Endometrial microvascular endothelial cells (primary cell): ENCODE results near the gene NAGS. TPM values are rescaled to one million over a fixed set of nuclear protein-coding genes. Genes with fewer than 3 reads are reported as not detected.
"Not testable (repeated sequence)": the region's sequence is repeated elsewhere in the genome, so short reads cannot be mapped to it uniquely, and the experiment has no call there.

Experiments
- in situ Hi-C: cut with HindIII; loops from 2 replicates; pipeline ENCODE4 v1.10.0; 2017; ENCODE audit warnings: low sequenced_read_pairs, low pct_unique_long_range_greater_than_20kb; ENCODE audit errors: inconsistent ontology term
- total RNA-seq: library from RNA; depleted of rRNA; stranded (reverse); fragments of >200 nt; gene quantifications from one replicate; pipeline ENCODE4 v1.2.3, GENCODE V29; 2015; ENCODE audit errors: inconsistent ontology term

NAGS gene, protein sequence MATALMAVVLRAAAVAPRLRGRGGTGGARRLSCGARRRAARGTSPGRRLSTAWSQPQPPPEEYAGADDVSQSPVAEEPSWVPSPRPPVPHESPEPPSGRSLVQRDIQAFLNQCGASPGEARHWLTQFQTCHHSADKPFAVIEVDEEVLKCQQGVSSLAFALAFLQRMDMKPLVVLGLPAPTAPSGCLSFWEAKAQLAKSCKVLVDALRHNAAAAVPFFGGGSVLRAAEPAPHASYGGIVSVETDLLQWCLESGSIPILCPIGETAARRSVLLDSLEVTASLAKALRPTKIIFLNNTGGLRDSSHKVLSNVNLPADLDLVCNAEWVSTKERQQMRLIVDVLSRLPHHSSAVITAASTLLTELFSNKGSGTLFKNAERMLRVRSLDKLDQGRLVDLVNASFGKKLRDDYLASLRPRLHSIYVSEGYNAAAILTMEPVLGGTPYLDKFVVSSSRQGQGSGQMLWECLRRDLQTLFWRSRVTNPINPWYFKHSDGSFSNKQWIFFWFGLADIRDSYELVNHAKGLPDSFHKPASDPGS
- total RNA-seq: 19.8 TPM

DNA sequence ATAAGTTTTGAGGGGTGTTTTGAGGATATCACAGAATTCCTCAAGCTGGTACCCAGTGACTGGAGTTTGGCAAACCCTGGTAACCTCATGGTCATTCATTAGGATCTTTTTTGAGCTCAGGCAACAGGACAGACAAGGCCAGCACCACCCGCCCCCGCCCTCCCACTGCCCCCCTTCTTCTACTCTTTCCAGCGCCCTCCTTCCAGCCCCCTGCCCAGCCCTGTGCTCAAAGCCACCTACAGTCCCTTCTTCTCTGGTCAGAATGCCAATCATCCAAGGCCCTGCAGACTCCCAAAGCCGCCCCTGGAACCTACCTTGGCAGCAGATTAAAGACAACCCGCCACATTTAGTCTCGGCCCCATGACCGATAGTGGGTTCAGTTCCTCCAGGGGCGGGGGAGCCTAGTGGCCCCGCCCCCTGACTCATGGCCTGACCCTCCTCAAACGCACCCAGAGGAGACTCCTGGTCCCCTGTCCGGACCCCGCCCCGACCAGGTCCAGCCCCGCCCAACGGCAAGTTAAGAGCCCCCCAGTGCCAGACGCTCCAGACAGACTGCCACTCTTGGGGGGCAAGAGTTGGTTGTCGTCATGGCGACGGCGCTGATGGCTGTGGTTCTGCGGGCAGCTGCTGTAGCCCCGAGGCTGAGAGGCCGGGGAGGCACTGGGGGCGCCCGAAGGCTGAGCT, at the start of gene NAGS:
TSS of gene NAGS (plus strand) at position 546 of the 684 bp plus-strand sequence. CDS start at position 588, 42 bp downstream.
- in situ Hi-C loops: no loop called here

DNA sequence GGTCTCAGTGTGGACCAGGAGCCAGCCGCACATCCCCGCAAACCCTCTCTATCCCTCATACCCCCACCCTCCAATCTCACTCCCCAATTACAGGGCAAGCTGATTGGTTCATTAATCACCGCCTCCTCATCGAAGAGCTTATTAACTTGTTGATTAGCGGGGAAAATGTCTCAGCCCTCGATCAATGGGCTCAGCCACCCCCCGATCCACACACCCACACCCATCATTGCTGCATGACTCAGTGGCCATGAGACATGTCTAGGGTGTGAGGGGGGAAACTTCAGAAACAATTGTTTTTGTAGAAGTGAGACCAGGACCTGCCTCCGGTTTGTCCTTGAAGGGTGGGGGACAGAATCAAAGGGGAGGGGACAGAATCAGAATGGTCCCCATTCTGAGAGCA, 48.2 kb upstream of the NAGS start:
- in situ Hi-C loops: no loop called here

DNA sequence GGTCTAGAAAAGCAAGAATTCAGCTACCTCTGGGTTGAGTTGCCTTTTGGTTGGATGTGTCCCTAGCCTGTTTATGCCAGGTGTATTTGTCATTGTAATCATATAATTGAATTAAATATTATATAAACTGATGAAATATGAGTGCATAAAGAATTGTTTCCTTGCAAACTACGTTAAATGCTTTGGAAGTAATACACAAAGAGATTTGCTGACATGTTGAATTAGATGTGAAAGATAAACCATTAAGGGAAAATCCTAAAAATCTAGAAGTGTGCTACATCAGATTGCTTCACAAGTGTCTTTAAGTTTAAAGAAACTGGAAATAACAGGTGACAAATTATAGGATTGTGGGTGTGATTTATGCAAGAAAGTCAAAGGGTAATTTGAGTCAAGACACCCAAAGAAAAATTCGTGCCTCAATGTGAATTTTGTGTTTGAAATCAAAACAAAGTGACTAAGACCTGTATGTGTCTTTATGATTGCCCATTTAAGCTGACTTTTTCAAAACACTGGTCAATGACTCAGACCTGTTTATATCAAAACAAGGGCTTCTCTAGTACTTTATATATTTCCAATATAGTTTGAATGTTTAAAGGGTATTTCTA, 45.6 kb upstream of the NAGS start:
- in situ Hi-C loops: no loop called here

DNA sequence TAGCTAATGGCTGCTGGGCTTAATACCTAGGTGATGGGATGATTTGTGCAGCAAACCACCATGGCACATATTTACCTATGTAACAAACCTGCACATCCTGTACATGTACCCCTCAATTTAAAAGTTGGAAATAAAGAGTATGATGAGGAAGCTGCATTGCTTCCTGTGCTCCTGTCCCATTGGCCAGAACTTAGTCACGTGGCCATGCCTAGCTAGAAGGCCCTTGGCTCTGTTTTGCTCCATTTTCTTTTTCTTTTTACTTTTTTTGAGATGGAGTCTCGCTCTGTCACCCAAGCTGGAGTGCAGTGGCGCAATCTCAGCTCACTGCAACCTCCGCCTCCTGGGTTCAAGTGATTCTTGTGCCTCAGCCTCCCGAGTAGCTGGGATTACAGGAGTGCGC, 43.1 kb upstream of the NAGS start:
- in situ Hi-C loops: not testable (repeated sequence)

DNA sequence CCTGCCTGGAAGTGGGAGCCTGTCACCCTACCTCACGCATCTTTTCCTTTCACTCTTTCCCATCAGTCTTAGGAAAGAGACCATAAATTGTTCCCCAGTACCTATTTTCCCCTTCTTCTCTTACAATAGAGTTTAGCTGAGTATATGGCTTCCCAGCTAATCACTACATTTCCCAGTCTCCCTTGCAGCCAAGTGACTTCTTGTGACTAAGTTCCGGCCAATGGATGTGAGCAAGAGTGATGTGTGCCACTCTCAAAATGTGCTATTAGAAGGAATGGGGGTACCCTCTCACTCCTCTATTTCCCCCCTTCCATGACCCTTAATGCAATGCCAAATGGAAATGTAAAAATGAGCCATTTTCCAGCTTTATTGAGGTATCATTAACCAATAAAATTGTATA, 42.5 kb upstream of the NAGS start:
- in situ Hi-C loops: no loop called here

DNA sequence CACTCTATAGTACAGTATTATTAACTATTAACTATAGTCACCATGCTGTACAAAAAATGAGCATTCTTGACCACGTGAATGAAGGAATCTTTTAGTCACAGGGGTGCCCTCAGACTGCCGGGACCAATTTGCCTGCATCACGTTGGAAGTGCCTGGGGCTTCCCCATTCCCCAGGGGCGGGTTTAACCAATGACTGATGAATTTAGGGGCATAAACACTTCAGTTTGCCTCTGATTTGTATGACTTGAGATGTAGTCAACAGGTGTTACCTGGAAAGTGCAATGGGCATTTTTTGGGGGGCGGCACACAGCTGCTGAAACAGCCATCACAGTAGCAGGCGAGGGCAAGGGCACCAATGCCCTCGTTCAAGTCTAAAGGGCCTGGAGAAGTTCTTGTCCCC, 41.9 kb upstream of the NAGS start:
- in situ Hi-C loops: no loop called here

DNA sequence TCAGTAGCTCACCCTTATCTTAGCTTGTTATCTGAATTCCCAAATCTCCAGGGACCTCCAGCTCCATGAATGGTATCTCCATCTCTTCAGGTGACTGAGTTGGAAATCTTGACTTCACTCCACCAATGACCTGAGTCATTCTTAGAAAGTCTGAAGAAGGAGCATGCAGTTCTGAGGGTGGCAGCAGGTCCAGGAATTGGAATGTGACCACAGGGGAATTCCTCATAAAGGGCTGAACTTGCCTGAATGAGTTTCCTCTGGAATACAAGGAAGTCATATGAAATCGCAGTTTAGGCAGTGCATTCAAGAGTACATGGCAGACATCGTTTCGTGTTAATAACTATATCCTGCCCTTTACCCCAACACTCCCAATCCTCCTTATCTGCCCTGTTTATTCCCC, 38.1 kb upstream of the NAGS start:
- in situ Hi-C loops: no loop called here

DNA sequence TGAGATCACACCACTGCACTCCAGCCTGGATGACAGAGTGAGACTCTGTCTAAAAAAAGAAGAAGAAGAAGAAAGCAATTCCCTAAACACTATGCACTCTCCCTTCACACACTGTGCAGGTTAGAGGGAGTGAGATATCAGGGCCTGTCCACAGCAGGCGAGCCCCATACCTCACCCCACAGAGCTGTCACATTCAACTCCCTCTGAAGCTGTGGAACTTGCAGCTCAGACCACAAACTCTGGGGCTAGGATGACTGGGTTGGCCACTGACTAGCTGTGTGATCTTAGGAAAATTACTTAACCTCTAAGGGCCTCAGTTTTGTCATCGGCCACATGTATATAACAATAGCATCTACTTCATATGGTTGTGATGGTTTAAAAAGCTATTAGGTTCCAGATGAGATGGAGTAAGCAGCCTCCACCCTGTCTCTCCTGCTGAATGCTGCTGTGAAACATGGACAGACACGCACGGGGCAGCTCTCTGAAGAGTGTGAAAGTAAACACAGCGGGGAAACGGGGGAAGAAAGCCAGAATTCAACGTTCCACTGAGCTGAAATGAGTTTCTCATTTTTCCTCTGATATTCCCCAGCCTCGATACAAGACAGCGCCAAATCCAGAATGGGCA, 37.1 kb upstream of the NAGS start:
- in situ Hi-C loops: no loop called here

DNA sequence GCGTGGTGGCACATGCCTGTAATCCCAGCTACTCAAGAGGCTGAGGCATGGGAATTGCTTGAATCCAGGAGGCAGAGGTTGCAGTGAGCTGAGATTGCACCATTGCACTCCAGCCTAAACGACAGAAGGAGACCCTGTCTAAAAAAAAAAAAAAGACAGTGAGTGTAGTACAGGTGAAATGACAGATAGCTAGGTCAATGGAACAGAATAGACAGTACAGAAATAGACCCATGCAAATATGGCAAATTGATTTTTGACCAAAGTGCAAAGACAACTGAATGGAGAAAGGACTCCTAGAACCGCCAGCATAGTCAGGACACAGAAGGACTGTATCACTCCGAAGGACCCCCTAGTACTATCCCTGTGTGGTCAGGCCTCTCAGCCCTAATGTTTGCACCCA, 34.1 kb upstream of the NAGS start:
- in situ Hi-C loops: no loop called here

DNA sequence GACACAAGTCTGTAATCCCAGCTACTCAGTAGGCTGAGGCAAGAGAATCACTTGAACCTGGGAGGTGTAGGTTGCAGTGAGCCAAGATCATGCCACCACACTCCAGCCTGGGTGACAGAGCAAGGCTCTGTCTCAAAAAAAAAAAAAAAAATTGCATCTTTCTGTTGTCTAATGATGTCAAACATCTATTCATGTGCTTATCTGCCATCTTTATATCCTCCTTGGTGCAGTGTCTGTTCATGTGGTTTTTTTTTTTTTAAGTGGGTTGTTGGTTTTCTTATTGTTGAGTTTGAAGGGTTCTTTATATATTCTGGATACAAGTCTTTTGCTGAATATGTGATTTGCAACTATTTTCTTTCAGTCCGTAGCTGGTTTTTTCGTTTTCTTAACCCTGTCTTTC, 33.0 kb upstream of the NAGS start:
- in situ Hi-C loops: not testable (repeated sequence)

DNA sequence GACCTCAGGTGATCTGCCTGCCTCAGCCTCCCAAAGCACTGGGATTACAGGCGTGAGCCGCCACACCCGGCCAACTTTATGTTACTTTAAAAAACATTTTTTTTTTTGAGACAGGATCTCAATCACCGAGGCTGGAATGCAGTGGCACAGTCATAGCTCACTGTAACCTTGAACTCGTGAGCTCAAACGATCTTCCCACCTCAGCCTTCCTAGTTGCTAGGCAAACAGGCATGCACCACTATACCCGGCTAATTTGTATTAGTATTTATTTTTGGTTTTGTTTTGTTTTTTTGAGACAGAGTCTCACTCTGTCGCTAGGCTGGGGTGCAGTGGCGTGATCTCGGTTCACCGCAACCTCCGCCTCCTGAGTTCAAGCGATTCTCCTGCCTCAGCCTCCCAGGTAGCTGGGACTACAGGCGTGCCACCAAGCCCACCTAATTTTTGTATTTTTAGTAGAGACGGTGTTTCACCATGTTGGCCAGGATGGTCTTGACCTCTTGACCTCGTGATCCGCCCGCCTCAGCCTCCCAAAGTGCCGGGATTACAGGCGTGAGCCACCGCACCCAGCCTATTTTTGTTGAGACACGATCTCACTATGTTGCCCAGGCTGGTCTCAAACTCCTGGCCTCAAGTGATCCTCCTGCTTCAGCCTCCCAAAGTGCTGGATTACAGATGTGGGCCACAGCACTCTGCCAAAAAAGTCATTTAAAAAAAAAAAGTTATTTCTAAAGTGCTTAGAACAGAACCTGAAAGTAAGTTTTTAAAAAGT, 31.8 kb upstream of the NAGS start:
- in situ Hi-C loops: not testable (repeated sequence)

DNA sequence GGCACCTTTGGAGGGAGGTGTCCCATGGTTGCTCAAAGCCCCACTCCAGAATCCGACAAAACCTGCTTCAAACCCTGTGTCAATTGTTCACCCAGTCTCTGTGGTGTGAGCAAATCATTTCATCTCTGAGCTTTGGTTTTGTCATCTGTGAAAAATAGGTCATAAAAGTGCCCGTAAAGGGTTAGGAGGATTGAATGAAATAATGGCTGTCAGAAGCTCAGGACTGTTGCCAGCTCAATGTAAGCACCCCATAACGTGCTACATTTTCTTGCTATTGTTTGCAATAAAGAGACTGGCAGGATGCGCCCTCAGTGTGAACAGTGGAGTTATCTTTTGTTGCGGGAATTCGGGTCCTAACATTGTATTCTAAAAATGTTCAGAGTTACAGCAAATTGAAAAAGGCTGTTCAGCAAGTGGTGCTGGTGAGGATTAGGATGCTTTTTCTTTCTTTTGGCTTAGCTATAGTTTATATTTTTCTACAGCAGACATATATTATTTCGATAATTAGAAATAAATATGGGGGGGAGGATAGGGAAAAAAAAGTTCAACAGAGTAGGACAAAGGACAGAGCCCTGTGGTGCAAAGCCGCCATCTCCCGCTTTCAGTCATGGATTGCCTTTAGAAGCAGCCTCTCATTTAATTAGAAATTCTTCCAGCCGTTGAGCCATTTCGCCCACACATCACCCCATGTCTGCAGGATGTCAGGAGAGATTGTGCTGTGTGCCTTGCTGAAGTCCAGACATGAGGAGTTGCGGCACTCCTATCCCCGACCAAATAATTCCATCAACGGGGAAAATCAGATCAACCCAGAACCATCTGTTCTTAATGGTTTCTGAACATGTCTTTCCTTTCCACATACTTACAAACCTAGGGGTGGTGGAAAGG, 29.8 kb upstream of the NAGS start:
- in situ Hi-C loops: no loop called here

DNA sequence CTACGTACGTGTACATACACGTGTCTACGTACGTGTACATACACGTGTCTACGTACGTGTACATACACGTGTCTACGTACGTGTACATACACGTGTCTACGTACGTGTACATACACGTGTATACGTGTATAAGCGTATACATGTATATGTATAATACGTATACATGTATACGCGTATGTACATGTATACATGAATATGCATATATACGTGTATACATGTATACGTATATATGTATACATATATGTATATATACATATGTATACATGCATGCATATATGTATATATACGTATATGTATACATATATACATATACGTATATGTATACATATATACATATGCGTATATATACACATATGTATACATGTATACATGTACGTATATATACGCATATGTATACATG, 28.5 kb upstream of the NAGS start:
- in situ Hi-C loops: no loop called here

DNA sequence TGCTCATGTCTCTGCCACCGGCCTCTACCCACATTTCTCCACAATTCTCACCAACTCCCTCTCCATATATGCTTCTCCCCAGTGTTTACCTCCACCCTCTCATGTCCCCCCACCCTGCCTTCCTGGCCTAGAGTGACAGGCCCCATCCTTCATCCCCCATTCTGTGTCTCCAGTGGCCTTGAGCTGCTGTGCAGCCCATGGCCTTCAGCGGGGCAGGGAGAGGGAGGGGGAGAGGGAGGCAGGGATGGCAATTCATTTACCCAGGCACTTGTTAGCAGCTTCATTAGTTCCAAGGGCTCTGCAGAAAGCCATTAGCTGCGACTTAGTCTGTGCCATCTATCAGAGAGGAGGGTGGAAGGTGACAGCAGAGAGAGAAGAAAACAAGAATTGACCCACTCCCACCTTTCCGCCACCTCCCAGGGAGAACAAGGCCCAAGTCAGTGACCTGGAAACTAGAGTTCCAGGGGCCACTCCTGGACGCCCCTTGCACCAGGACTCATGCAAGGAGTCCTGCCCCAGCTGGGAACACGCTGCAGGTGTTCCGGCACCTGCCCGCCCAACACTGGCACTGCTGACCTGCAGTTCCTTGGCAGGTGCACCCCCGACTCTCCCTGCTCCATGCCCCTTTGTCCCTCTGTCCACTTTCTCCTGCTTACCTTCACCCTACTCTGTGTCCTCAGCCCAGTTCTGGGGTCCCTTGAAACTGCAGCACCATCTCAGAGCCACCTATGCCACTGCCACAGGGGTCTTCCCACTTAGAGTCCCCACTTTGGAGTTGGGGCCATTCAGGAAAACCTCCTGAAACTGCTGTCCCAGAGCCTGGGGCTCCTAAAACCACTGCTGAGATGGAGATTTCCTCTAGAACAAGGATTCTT, 27.2 kb upstream of the NAGS start:
- in situ Hi-C loops: no loop called here

DNA sequence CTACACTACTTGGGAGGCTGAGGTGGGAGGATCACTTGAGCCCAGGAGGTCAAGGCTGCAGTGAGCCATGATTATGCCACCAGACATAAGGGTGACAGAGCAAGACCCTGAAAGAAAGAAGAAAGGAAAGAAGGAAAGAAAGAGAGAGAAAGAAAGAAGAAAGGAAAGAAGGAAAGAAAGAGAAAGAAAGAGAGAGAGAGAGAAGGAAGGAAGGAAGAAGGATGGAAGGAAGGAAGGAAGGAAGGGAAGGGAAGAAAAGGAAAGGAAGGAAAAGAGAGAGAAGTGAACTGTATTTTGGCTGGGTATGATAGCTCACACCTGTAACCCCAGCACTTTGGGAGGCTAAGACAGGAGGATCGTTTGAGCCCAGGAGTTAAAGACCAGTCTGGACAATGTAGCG, 26.3 kb upstream of the NAGS start:
- in situ Hi-C loops: no loop called here

DNA sequence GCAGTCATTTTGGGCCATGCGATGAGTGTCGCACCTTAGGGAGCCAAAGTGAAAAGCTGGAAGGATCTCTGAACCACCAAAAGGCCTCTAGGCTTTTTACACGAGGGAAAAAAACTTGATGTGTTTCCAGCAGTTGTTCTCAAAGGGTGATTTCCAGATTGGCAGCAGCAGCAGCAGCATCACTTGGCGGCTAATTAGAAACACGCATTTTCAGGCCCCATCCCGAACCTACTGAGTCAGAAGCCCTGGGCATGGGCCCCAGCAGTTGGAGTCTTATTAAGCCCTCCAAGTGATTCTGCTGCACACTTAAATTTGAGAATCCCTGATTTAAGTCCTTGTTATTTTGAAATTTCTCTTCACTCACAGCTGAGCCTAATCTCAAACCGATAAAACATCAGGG, 25.4 kb upstream of the NAGS start:
- in situ Hi-C loops: no loop called here

DNA sequence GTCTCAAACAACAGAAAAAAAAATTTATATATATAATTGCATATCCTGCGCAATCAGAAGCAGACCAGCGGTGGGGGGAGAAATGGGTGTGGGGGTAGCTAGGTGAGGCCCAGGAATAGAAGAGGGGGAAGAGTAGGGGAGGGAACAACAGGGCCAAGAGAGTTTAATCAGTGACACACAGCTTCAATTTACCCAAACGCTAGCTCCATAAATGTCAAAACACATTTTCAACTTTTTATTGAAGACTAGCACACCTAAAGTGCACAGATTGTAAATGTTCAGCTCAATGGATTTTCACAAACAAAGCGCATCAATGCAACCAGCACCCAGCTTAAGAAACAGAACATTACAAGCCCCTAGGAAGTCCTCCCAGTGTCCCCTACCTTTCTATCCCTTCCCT, 24.8 kb upstream of the NAGS start:
- in situ Hi-C loops: no loop called here
